Measurements from ENCODE around the gene LGALS12. TPM values are rescaled to one million over a fixed set of nuclear protein-coding genes. Genes with fewer than 3 reads are reported as not detected.

The LGALS12 gene
- total and polyA plus RNA-seq, 12 donors, result 0.11 to 15.5 (median 0.41) TPM; not detected in 1

- 83 to 90% (median 89%) methylated on average over 6 of the region's 6 CpGs for WGBS, 4 donors
- H3K36me3 ChIP-seq (replicated peaks in 1 of 2), result no peaks in the 10 kb centered on the region
- H3K27me3 ChIP-seq, result no peaks in the 10 kb centered on the region
- no peaks in the 10 kb centered on the region for H3K9me3 ChIP-seq (replicated peaks in 1 of 3)
- H3K4me3 ChIP-seq, result no peak overlapping the region
- intact Hi-C loops (cut with DNase I), result no loop called here
- TF ChIP-seq POLR2A (IDR thresholded peaks at IDR 0.05) (no peak), CTCF (IDR thresholded peaks at IDR 0.05) (no peak)
- peaks cover 12 to 21% of the 10 kb centered on the region in 2 donors for H3K4me1 ChIP-seq (replicated peaks in 1 of 2)
- DNase-seq, result no peak
- H3K27ac ChIP-seq, result no peak overlapping the region
Measured at GRCh38 chr11:63494975-63495374, 10.9 kb upstream of the LGALS12 start.

GRCh38 chr11:63499874-63500273, 6.0 kb upstream of the LGALS12 start:
- Histone ChIP-seq H3K4me3 (no peak overlapping the region), H3K36me3 (replicated peaks in 1 of 2) (no peaks in the 10 kb centered on the region), H3K27ac (no peak overlapping the region), H3K27me3 (no peaks in the 10 kb centered on the region), H3K4me1 (replicated peaks in 1 of 2) (peaks cover 0 to under 1% of the 10 kb centered on the region in 2 donors), H3K9me3 (replicated peaks in 1 of 3) (no peaks in the 10 kb centered on the region)
- TF ChIP-seq CTCF (IDR thresholded peaks at IDR 0.05), result no peak
- no peak for TF ChIP-seq POLR2A (IDR thresholded peaks at IDR 0.05)
- DNase-seq, result no peak
- intact Hi-C loops (cut with DNase I), result no loop called here
- 80 to 95% (median 87%) methylated on average over 4 of the region's 4 CpGs for WGBS, 4 donors

GRCh38 chr11:63501236-63501635, 4.6 kb upstream of the LGALS12 start:
- Histone ChIP-seq H3K9me3 (replicated peaks in 1 of 3) (no peaks in the 10 kb centered on the region), H3K4me3 (no peak overlapping the region), H3K36me3 (replicated peaks in 1 of 2) (no peaks in the 10 kb centered on the region), H3K27me3 (no peaks in the 10 kb centered on the region), H3K27ac (no peak overlapping the region), H3K4me1 (replicated peaks in 1 of 2) (peaks cover 0 to 7% of the 10 kb centered on the region in 2 donors)
- no peak for DNase-seq
- intact Hi-C loops (cut with DNase I), result no loop called here
- WGBS, 4 donors, result 40 to 56% (median 51%) methylated on average over 1 of the region's 1 CpG
- TF ChIP-seq CTCF (IDR thresholded peaks at IDR 0.05), result no peak
- TF ChIP-seq POLR2A (IDR thresholded peaks at IDR 0.05), result no peak

- no peaks in the 10 kb centered on the region for H3K36me3 ChIP-seq (replicated peaks in 1 of 2)
- intact Hi-C loops (cut with DNase I), result no loop called here
- no peak overlapping the region for H3K4me3 ChIP-seq
- no peaks in the 10 kb centered on the region for H3K27me3 ChIP-seq
- TF ChIP-seq POLR2A (IDR thresholded peaks at IDR 0.05) (no peak), CTCF (IDR thresholded peaks at IDR 0.05) (no peak)
- 69 to 75% (median 71%) methylated on average over 2 of the region's 2 CpGs for WGBS, 4 donors
- H3K27ac ChIP-seq, result no peak overlapping the region
- peaks cover 0 to 7% of the 10 kb centered on the region in 2 donors for H3K4me1 ChIP-seq (replicated peaks in 1 of 2)
- DNase-seq, result no peak
- no peaks in the 10 kb centered on the region for H3K9me3 ChIP-seq (replicated peaks in 1 of 3)
Measured at GRCh38 chr11:63502252-63502820, 3.5 kb upstream of the LGALS12 start.
